Epithelial cell of alveolus of lung (primary cell): ENCODE results near the gene DLG2. TPM values are rescaled to one million over a fixed set of nuclear protein-coding genes. Genes with fewer than 3 reads are reported as not detected.

ENCODE experiments used
- total RNA-seq: library from RNA; depleted of rRNA; stranded (reverse); fragments of >200 nt; gene quantifications from 2 replicates; pipeline ENCODE4 v1.2.1, GENCODE V29; 2015

Gene DLG2
- total RNA-seq, result 0.26 and 1.6 TPM in 2 replicates

DNA sequence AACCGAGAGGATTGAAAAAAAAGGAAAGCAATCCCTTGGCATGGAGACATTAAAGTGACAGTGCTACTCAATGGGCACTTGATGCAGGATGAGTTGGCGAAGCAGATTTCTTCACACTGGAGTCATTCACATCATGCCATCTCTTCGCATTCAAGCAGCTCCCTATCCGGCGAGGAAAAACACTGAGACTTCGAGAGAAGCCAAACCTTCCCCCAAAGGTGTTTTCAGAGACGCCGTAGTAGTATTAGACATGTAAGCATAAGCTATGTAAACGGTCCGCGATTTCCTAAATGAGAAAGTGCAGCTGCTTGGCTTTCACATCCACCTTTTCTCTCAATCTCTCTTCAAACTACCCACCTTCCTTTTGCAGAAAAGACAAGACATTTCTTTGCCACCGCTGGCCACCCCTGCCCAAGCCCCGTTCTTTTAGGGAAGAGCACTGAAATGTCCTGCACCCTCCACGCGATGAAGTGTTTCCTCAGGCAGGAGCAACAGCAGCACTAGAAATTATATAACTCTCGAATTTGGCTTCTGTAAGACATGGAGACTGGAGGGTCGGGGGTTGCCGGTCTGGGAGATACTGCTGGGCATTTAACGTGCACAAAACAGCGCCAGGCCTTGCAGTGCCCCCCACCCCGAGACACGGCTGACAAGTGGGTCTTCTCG lies at the start of gene DLG2:
Gene DLG2, minus strand, starts transcription at position 13 of the 666 bp plus-strand sequence.

DNA sequence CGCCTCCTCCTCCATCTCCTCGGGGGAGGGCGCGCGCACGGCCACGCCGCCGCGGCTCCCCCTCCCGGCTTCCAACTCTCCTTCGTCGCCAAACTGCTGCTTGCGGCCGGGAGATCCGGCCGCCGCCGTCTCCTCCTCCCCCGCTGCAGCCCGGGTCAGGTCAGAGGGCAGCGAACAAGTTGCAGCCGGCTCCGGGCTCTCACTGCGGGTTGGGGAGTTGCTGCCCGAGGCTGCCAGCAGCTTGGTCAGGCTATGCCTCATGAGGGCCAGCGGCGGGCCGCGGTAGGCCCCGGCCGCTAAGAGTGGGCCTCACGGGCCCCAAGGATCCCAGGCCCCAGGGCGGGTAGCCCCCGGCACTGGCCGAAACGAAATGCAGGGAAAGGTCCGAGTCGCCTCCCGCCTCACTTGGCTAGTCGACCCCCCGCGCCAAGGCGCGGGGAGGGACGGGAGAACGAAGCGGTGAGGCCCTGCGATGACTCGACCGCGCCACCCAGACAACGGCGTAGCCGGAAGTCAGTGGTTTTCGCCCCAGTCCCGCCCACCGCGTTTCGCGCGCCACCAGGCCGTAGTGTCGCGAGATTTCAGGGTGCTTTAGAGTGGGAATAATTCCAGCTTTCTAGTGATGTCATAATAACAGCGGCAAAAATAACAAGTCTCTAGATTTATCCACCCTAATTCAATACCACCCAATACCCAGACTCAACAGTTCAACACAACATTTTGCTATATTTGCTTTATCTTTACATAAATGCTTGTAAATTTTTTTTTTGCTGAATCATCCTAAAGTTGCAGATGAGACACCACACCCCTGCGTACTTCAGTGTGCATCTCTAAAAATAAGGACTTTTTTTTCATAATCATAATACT lies 37.7 kb upstream of the DLG2 start, which contains the start of gene CREBZF:
Gene CREBZF, minus strand, starts transcription at position 515 of the 867 bp plus-strand sequence. Its CDS starts 254 bp downstream, at position 261.

GRCh38 chr11:85647604-85648299 lies 20.6 kb upstream of the DLG2 start, which contains the start of gene TMEM126A:
TMEM126A (plus strand) TSS chr11:85647967; CDS start chr11:85650256, 2,289 bp downstream.

GRCh38 chr11:85627998-85628770 lies 1.0 kb upstream of the DLG2 start, which contains the start of gene TMEM126B:
TMEM126B (plus strand) TSS chr11:85628593; CDS start chr11:85628608, 15 bp downstream.

Other genes starting within 250 kb of the DLG2 start
- 38.3 and 58.6 TPM in 2 replicates for gene TMEM126B, start 1.2 kb upstream of the DLG2 start, total RNA-seq
- gene TMEM126A, start 20.6 kb upstream of the DLG2 start, total RNA-seq, result 18.8 and 42.4 TPM in 2 replicates
- 18.5 and 26.9 TPM in 2 replicates for gene CREBZF, start 37.8 kb upstream of the DLG2 start, total RNA-seq
- gene CCDC89, start 58.9 kb upstream of the DLG2 start, total RNA-seq, result 2.7 and 2.8 TPM in 2 replicates
- gene SYTL2, start 183.8 kb upstream of the DLG2 start, total RNA-seq, result 11.0 and 18.5 TPM in 2 replicates
- not detected in 2 replicates for gene CCDC83, start 228.0 kb upstream of the DLG2 start, total RNA-seq